Transverse colon (tissue), 4 donors: ENCODE measurements around the gene ANXA6.

Experiments
- POLR2A ChIP-seq: fragments of 450-650 bp; IDR thresholded peaks from one replicate; pipeline ENCODE4 v1.6.1; 2016; ENCODE audit warnings: antibody characterized with exemption, mild to moderate bottlenecking, moderate library complexity
- POLR2AphosphoS5 ChIP-seq, 3 donors: sonication (generic); formaldehyde crosslinking; IDR thresholded peaks; one replicate each; pipeline ENCODE4 v1.6.1; 2016; ENCODE audit warnings: antibody characterized with exemption in 3 of 3
- TF ChIP-seq, protein P1 (sequence below), 5 experiments: fragments of 200-600 bp in 3 of 5; fragments of 450-650 bp in 2 of 5; sonication (generic) in 3 of 5; IDR thresholded peaks; 1 replicate in 2 of 5; 2 replicates in 3 of 5; pipeline ENCODE4 v1.5.1; 2016 to 2017; ENCODE audit warnings: antibody characterized with exemption in 5 of 5, inconsistent platforms in 3 of 5, mild to moderate bottlenecking in 2 of 5, moderate library complexity in 1 of 5

DNA sequence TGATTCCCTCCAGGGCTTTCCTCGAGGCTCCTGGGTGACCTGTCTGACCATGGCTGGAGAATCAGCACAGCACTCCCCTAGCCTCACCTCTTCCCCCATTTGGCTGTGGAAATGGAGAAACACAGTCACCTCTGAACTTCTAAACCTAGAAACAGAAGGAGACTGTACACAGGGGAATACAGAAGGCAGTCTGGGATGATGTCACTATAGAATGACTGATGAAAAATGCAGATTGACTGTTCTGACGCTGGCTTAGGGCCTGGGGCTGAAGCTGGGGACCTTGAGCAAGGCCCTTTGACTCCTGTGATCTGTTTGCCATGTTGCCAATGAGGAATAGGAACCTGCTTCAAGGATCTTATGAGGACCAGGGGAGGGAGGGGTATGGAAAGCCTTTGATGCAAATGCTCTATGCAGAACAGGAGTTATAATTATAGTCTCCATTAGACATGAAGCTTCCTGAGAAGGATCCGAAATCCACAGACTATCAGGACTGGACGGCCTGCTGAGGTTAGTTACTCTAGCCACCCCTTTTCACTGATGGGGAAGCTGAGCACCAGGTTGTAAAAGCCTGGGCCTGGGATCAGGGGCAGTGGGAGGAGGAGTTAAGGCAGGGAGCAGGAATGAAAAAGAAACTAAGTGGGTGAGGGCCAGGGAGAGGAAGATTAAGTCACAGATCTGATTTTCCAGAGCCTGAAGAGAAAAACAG lies 24.4 kb upstream of the ANXA6 start:
- TF ChIP-seq POLR2AphosphoS5 (IDR thresholded peaks at IDR 0.05): no peak
- TF ChIP-seq, protein P1, sequence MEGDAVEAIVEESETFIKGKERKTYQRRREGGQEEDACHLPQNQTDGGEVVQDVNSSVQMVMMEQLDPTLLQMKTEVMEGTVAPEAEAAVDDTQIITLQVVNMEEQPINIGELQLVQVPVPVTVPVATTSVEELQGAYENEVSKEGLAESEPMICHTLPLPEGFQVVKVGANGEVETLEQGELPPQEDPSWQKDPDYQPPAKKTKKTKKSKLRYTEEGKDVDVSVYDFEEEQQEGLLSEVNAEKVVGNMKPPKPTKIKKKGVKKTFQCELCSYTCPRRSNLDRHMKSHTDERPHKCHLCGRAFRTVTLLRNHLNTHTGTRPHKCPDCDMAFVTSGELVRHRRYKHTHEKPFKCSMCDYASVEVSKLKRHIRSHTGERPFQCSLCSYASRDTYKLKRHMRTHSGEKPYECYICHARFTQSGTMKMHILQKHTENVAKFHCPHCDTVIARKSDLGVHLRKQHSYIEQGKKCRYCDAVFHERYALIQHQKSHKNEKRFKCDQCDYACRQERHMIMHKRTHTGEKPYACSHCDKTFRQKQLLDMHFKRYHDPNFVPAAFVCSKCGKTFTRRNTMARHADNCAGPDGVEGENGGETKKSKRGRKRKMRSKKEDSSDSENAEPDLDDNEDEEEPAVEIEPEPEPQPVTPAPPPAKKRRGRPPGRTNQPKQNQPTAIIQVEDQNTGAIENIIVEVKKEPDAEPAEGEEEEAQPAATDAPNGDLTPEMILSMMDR (IDR thresholded peaks at IDR 0.05): no peak
- TF ChIP-seq POLR2A: no peak
